ENCODE measurements around the gene NCR1. TPM values are rescaled to one million over a fixed set of nuclear protein-coding genes. Genes with fewer than 3 reads are reported as not detected.

NCR1 gene
- total and polyA plus RNA-seq, 2 of the 8 experiments (the other 6 are each of a cell fraction or from before 2014, with no cell fraction given): 1.5 to 5.1 TPM

GRCh38 chr19:54871696-54872095 lies 34.3 kb upstream of the NCR1 start (continued):
- no peak for TF ChIP-seq PHF8 (conservative IDR thresholded peaks at IDR 0.05; ENCODE audit: low read depth, low read length)
- TF ChIP-seq CHD2 (IDR thresholded peaks at IDR 0.05; ENCODE audit: low read length): no peak
- no peak for TF ChIP-seq SUZ12 (IDR thresholded peaks at IDR 0.05; ENCODE audit: low read length)
- TF ChIP-seq CBX5 (IDR thresholded peaks at IDR 0.05; ENCODE audit: low read depth, low read length): no peak

Data from H1 (cell line).